ENCODE data around the gene ACOXL.

The ACOXL gene

GRCh38 chr2:111121028-111121827 is 388.9 kb downstream of the ACOXL start:
- no peak for TF ChIP-seq CTCF (conservative IDR thresholded peaks at IDR 0.05; ENCODE audit: low read depth)
- DNase-seq (ENCODE audit: low spot score): peak; percentile 27
- CTCF ChIA-PET: no interaction called here
- H3K27ac ChIP-seq: peak overlapping the region; percentile 93
- POLR2A ChIA-PET (ENCODE audit: low non-redundant PET): interaction anchor here (0.6 to 1.4 kb wide), 4 partner anchors 12 to 308 kb away, joined by 3 to 5 read pairs (median 4); no protein-coding TSS in a partner anchor

- peak; percentile 91 for DNase-seq (ENCODE audit: low spot score)
- H3K27ac ChIP-seq: peak overlapping the region; percentile 93
- TF ChIP-seq CTCF (conservative IDR thresholded peaks at IDR 0.05; ENCODE audit: low read depth): no peak
- ChIA-PET CTCF (no interaction called here), POLR2A (ENCODE audit: low non-redundant PET) (interaction anchor here (1.4 kb wide), 1 partner anchor 11 kb away, joined by 5 read pairs; no protein-coding TSS in a partner anchor)
Observed at GRCh38 chr2:111121828-111122630, 389.7 kb downstream of the ACOXL start.

- TF ChIP-seq CTCF (conservative IDR thresholded peaks at IDR 0.05; ENCODE audit: low read depth): no peak
- CTCF ChIA-PET: no interaction called here
- peak; percentile 60 for DNase-seq (ENCODE audit: low spot score)
- POLR2A ChIA-PET (ENCODE audit: low non-redundant PET): interaction anchor here (0.7 kb wide), 1 partner anchor 100 kb away, joined by 3 read pairs; no protein-coding TSS in a partner anchor
- peak overlapping the region; percentile 93 for H3K27ac ChIP-seq
Observed at GRCh38 chr2:111122631-111123421, 390.5 kb downstream of the ACOXL start.

- CTCF ChIA-PET: no interaction called here
- TF ChIP-seq CTCF (conservative IDR thresholded peaks at IDR 0.05; ENCODE audit: low read depth): no peak
- POLR2A ChIA-PET (ENCODE audit: low non-redundant PET): interaction anchor here (0.7 kb wide), 1 partner anchor 99 kb away, joined by 3 read pairs; no protein-coding TSS in a partner anchor
- peak overlapping the region; percentile 93 for H3K27ac ChIP-seq
- DNase-seq (ENCODE audit: low spot score): no peak
Observed at GRCh38 chr2:111123751-111124150, 391.4 kb downstream of the ACOXL start.

GRCh38 chr2:111126581-111126980 is 394.2 kb downstream of the ACOXL start:
- ChIA-PET CTCF (interaction anchor here (0.6 kb wide), 1 partner anchor 68 kb away, joined by 3 read pairs; no protein-coding TSS in a partner anchor), POLR2A (ENCODE audit: low non-redundant PET) (no interaction called here)
- TF ChIP-seq CTCF (conservative IDR thresholded peaks at IDR 0.05; ENCODE audit: low read depth): no peak
- no peak for DNase-seq (ENCODE audit: low spot score)
- H3K27ac ChIP-seq: no peak overlapping the region

Data from RWPE1 (cell line).